Activated B cell treated with CpG ODN at 0.5 μM for 24 hours (primary cell): Measurements from ENCODE around the gene GALNT16. TPM values are rescaled to one million over a fixed set of nuclear protein-coding genes. Genes with fewer than 3 reads are reported as not detected.

Experiments used
- ATAC-seq: fragments of 200-7000 bp; cut with Tn5 transposase; one replicate; pipeline ENCODE4 v1.10.0; 2021; ENCODE audit warnings: low read depth, mild to moderate bottlenecking, moderate library complexity
- CTCF ChIA-PET: fragments of 350-600 bp; sonication (Branson Sonifier 250); formaldehyde crosslinking; loops from one replicate; lab custom pipeline; 2021; ENCODE audit warnings: antibody characterized with exemption; lab: Charles Lee
- POLR2A ChIA-PET: fragments of 350-600 bp; sonication (Branson Sonifier 250); formaldehyde crosslinking; loops from one replicate; lab custom pipeline; 2021; ENCODE audit warnings: antibody characterized with exemption; lab: Charles Lee
- DNase-seq: peaks from one replicate; pipeline ENCODE4 v3.0.0; 2022
- H3K27ac Mint-ChIP-seq: one replicate; pipeline ENCODE4 v1.8.0; 2020; ENCODE audit warnings: mixed read lengths
- H3K27me3 Mint-ChIP-seq: one replicate; pipeline ENCODE4 v1.8.0; 2021; ENCODE audit warnings: mixed read lengths
- H3K36me3 Mint-ChIP-seq: one replicate; pipeline ENCODE4 v1.8.0; 2021; ENCODE audit warnings: low read depth, mixed read lengths
- H3K4me1 Mint-ChIP-seq: one replicate; pipeline ENCODE4 v1.8.0; 2021; ENCODE audit warnings: mixed read lengths
- H3K4me3 Mint-ChIP-seq: one replicate; pipeline ENCODE4 v1.8.0; 2020; ENCODE audit warnings: mild to moderate bottlenecking, mixed read lengths
- H3K9me3 Mint-ChIP-seq: one replicate; pipeline ENCODE4 v1.8.0; 2020; ENCODE audit warnings: mixed read lengths
- intact Hi-C: fragments of 100-400 bp; cut with micrococcal nuclease; formaldehyde crosslinking; loops from one replicate; pipeline ENCODE4 v1.15.1; 2024
- total RNA-seq: library from RNA; stranded (reverse); gene quantifications from 2 replicates; pipeline ENCODE4 v1.2.3, GENCODE V29; 2022
- TF ChIP-seq, protein P1 (sequence below): fragments of 200-600 bp; IDR thresholded peaks from one replicate; pipeline ENCODE4 v1.8.0; 2022; ENCODE audit warnings: antibody characterized with exemption, mild to moderate bottlenecking

GALNT16 gene
- total RNA-seq, 1 donor from 2014 or later = 1.2 TPM

DNA sequence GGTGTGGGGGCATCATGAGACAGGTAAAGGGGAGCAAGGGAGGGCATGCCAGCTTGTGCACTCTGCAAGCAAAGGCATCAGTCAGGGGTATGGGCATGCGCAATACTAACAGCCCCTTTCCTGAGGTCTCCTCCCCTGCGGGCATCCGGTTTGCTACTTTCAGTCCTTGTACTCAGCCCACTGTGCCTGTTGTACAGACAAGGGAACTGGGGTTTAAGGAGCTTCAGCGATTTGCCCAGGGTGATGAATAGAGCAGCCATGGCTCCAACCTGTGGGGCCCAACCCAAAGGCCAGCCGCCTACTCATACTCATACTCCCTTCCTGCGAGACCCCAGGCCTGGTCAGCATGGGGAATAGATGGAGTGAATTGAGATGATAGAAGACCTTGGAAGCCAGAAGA lies 66.7 kb downstream of the GALNT16 start:
- intact Hi-C loops = no loop called here
- Mint-ChIP-seq H3K36me3 (no peaks in the 10 kb centered on the region), H3K27ac (no peak overlapping the region), H3K4me1 (no peaks in the 10 kb centered on the region), H3K9me3 (no peaks in the 10 kb centered on the region), H3K4me3 (no peak overlapping the region), H3K27me3 (peaks cover 6% of the 10 kb centered on the region)
- DNase-seq (no peak), ATAC-seq (no peak)
- TF ChIP-seq, protein P1, sequence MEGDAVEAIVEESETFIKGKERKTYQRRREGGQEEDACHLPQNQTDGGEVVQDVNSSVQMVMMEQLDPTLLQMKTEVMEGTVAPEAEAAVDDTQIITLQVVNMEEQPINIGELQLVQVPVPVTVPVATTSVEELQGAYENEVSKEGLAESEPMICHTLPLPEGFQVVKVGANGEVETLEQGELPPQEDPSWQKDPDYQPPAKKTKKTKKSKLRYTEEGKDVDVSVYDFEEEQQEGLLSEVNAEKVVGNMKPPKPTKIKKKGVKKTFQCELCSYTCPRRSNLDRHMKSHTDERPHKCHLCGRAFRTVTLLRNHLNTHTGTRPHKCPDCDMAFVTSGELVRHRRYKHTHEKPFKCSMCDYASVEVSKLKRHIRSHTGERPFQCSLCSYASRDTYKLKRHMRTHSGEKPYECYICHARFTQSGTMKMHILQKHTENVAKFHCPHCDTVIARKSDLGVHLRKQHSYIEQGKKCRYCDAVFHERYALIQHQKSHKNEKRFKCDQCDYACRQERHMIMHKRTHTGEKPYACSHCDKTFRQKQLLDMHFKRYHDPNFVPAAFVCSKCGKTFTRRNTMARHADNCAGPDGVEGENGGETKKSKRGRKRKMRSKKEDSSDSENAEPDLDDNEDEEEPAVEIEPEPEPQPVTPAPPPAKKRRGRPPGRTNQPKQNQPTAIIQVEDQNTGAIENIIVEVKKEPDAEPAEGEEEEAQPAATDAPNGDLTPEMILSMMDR = no peak
- ChIA-PET POLR2A (no interaction called here), CTCF (no interaction called here)

DNA sequence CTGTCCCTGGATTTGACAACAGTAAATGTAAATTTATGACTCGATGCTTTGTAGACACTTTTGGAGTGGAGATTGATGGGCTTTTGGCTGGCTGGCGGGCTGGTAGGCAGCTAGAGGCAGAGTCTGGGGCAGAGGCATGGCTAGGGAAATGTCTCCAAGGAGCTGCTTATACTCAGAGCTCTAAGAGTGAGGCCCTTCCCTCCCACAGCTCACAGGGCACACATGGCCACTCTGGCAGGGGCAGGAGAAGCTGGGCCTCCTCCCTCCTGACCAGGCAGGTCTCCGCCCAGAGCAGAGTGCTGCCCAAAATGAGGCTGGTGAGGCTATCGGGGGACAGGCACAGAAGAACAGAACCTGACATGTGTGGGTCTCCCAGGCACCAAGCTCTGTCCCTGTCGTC lies 67.5 kb downstream of the GALNT16 start:
- CTCF ChIA-PET = no interaction called here
- intact Hi-C loops = no loop called here
- POLR2A ChIA-PET = no interaction called here
- TF ChIP-seq, protein P1 = no peak
- H3K9me3 Mint-ChIP-seq = no peaks in the 10 kb centered on the region
- H3K27me3 Mint-ChIP-seq = peaks cover 6% of the 10 kb centered on the region
- H3K36me3 Mint-ChIP-seq = no peaks in the 10 kb centered on the region
- H3K4me3 Mint-ChIP-seq = no peak overlapping the region
- DNase-seq (no peak), ATAC-seq (no peak)
- no peaks in the 10 kb centered on the region for H3K4me1 Mint-ChIP-seq
- no peak overlapping the region for H3K27ac Mint-ChIP-seq

DNA sequence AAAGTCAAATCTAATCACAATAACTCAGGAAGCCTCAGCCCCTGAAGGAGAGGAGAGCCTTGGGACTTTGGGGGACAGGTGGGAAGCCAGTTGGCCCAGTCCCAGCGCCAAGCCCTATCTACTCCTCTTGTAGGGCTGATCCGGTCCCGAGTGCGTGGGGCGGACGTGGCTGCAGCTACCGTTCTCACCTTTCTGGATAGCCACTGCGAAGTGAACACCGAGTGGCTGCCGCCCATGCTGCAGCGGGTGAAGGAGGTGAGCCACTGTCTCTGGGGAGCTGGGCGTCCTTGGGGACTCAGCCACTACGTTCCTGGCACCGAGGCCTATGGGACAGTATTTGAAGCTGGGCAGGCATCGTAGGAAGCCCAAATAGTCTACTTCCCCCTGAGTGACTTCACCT lies 68.4 kb downstream of the GALNT16 start:
- ChIA-PET CTCF (no interaction called here), POLR2A (no interaction called here)
- H3K36me3 Mint-ChIP-seq = no peaks in the 10 kb centered on the region
- peaks cover 6% of the 10 kb centered on the region for H3K27me3 Mint-ChIP-seq
- intact Hi-C loops = no loop called here
- no peak overlapping the region for H3K27ac Mint-ChIP-seq
- no peak for ATAC-seq
- no peak overlapping the region for H3K4me3 Mint-ChIP-seq
- DNase-seq = no peak
- no peaks in the 10 kb centered on the region for H3K4me1 Mint-ChIP-seq
- no peaks in the 10 kb centered on the region for H3K9me3 Mint-ChIP-seq
- TF ChIP-seq, protein P1 = no peak

DNA sequence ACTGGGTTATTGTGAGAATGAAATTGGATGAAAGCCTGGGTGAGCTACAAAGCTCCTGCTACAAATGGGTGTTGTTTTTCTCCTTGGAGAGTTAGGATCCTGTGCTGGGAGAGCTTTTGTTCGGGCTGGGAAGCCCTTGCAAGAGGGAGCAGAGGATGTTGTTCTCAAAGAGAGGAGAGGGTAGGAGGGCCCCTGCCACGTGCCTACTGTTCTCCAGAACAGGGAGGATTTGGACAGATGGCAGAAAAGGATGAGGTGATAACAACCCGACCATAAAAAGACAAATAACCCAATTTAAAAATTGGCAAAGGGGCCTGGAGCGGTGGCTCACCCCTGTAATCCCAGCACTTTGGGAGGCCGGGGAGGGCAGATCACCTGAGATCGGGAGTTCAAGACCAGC lies 68.8 kb downstream of the GALNT16 start:
- ATAC-seq = no peak
- CTCF ChIA-PET = no interaction called here
- H3K4me1 Mint-ChIP-seq = no peaks in the 10 kb centered on the region

DNA sequence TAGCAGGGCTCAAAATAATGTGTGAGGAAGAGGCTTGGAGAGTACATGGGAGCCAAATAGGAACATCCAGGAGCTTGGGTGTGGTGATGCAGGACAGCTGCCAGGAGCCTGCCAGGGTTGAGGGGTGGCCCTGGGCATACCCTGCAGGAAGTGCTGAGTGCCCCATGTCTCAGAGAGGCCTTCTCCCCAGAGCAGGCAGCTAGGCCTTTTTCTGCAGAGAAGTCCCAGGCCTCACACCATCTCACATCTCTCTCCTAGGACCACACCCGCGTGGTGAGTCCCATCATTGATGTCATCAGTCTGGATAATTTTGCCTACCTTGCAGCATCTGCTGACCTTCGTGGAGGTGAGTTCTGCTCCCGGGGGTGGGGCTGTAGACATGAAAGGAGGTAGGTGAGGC lies 71.2 kb downstream of the GALNT16 start:
- Mint-ChIP-seq H3K36me3 (no peaks in the 10 kb centered on the region), H3K4me1 (no peaks in the 10 kb centered on the region), H3K4me3 (no peak overlapping the region), H3K27ac (no peak overlapping the region), H3K9me3 (no peaks in the 10 kb centered on the region), H3K27me3 (peaks cover 5% of the 10 kb centered on the region)
- TF ChIP-seq, protein P1 = no peak
- ATAC-seq (no peak), DNase-seq (no peak)
- ChIA-PET CTCF (no interaction called here), POLR2A (no interaction called here)
- intact Hi-C loops = no loop called here

More for the DNA sequence above, 68.8 kb downstream of the GALNT16 start:
- H3K36me3 Mint-ChIP-seq = no peaks in the 10 kb centered on the region
- no peak overlapping the region for H3K4me3 Mint-ChIP-seq
- TF ChIP-seq, protein P1 = no peak
- no peaks in the 10 kb centered on the region for H3K9me3 Mint-ChIP-seq
- POLR2A ChIA-PET = no interaction called here
- no peak overlapping the region for H3K27ac Mint-ChIP-seq
- peaks cover 6% of the 10 kb centered on the region for H3K27me3 Mint-ChIP-seq
- intact Hi-C loops = no loop called here
- DNase-seq = no peak
